GM18508 (cell line): ENCODE data around the gene MYO18B.

Source experiments
- ATAC-seq: cut with Tn5 transposase; IDR thresholded peaks from one replicate; pipeline ENCODE4 v1.9.1; 2021; ENCODE audit warnings: moderate number of reproducible peaks; ENCODE audit not compliant: insufficient read depth, unreplicated experiment

The MYO18B gene

DNA sequence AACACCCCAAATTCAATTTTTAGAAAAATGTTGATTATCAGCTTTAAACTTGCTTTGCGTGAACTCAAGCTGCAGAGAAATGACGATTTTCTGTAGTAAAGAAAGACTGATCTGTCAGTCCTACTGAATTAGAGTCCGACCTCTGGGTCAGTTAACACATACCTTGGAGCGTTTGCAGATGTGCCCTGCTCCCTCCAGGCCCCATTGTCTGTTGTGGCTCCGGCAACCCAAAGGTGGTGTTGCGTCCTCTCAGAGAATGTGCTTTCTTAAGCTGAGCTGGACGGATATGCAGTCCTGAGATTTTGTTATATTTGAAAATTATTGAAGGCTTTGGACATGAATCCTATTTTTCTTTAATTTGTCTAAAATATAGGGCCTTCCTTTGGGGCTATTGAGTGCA is 31.5 kb upstream of the MYO18B start:
- ATAC-seq = no peak

DNA sequence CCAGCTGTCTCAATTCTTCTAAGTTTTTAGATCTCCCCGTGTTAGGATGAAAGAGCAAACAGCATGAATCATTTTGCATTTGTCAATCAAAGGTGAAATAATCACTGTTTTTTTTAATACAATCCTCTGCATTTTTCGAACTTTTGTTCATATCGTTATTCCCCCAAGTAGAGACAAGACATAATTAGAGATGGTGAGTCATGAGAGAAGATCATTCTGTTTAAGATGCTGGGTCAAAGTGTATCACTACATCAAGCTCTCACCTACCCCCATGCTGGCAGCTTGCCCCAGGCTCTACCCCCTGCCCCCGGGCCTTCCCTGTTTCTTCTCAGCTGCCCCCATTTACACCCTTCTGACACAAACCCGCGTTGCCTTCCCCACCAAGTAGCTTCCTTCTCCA is 30.5 kb upstream of the MYO18B start:
- ATAC-seq = no peak

DNA sequence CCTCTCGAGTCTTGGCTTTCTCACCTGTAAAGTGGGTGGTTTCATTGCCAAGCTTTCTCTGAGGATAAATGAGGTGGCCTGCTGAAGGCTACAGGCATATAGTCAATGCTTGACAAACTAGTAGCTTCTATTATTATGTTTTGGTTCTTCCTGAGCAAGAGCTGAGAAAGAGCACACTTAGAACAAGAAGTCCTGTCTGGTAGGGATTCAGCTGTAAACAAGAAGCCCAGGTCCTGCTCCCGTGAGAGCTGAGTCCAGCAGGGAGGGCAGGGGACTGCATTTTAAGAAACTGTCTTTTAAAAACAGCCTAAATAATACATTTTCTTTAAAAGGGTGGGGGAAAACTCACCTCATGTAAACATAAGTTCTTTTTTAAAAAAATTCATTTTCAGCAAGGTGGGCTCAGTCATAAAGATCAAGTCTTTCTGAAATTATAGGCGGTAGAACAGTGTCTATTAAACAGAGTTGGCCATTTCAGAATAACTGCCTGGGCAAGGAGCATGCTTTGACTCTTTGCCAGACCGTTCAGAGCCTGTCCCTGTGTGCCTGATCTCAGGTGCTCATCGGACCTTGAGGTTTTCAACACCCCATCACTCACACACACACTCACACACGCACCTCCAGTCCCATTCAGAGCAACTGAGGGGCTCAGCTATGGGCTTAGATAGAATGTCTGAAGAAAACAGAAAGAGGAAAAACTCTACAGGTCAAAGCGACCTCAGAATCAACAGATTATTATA is 29.2 kb upstream of the MYO18B start:
- no peak for ATAC-seq

DNA sequence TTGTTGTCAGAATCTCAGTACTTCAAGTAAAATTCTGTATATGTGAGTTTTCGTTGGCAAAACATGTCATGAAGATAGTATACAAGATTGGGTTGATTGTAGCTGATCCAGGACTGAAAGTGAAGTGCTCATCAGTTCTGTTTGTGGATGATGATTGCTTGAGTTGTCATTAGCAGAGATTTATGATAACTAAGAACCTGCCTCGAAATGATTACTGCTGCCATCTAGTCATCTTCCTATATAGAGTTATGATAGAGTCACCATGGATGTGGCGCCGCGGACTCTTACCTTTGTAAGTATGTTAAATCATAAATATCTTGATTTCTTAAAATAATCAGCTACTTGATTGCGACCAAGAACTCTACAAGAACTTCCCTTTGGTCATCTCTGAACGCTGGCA is 27.9 kb upstream of the MYO18B start:
- ATAC-seq = no peak

DNA sequence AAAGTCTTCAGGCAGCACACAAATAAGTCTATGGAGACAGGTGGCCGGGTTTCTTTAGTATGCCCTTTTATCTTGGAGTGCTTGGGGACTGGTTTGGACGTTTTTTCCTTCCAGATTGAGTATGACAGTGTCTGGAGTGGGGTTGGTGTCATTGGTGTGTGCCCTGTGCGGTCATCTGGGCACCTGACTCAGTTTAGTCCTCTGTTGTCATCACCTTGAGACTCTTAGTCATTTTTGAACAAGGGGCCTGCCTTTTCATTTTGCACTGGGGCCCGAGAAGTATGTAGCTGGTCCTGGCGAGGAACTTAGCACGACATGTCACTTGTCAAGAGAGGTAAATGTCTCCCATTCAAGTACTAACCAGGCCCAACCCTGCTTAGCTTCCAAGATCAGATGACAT is 27.2 kb upstream of the MYO18B start:
- ATAC-seq = no peak

DNA sequence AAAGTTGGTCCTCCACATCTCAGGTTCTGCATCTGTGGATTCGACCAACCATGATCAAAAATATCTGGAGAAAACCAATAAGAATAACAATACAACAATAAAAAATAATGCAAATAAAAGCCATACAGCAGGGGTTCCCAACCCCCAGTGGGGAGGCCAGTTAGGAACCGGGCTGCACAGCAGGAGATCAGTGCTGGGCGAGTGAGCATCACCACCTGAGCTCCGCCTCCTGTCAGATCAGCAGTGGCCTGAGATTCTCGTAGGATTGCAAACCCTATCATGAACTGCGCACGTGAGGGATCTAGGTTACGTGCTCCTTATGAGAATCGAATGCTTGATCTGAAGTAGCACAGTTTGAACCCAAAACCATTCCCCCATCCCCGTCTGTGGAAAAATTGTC is 25.4 kb upstream of the MYO18B start:
- no peak for ATAC-seq

DNA sequence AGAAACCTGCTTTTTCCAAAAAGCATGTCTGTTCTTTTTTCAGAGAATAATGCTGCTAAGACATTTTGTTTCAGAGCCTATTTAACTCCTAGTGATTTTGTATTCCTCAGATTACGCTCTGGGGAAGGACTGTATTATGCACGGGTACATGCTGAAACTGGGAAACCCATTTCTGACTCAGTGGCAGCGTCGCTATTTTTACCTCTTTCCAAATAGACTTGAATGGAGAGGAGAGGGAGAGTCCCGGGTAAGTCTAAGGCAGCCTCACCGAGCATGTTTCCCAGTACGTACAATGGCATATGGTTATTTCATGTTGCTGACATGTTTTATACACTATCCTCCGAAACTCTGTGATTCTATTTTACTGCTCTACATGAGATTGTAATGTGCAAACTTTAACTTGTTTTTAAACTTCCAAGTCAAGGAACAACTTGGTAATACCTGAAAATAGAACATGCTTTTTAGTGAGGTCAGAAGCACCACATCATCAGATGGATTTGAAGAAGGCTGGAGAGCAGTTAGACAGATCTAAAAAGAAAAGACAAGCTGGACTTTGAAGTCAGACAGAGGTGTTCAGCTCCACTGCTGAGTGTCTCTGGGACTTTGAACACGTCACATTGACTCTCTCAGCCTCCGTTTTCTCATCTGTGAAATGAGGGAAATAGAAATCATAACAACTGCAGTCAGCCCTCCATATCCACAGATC is 23.7 kb upstream of the MYO18B start:
- ATAC-seq = no peak

DNA sequence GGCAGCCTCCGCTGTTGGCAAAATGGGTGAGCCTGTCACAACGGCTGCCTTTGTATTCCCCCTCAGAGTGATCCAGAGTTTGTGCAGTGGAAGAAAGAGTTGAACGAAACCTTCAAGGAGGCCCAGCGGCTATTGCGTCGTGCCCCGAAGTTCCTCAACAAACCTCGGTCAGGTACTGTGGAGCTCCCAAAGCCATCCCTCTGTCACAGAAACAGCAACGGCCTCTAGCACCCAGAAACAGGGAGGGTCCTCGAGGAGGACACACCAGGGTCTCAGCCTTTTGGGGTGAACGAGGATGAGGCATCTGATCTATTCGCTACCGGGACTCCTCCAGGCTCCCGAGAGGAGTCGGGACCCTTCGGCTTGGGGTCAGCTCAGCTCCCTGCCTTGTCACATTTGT is 19.8 kb upstream of the MYO18B start:
- ATAC-seq = no peak

DNA sequence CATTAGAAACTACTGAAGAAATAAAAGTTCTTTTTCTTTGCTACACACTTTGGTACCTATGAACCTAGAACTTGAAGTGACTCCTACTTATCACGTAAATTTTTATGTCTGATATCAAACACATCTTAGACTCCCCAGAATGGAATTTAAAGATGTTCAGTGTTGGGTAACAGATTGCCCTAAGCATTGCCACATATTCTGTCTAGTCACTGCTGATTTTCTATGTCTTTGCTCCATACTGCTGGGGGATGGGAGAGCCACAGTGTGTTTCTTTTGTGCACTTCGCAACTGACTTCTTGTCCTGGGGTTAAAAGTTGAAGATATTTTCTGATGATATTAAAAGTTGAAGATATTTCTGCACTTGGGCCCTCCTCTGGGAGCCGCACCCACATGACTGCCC is 19.4 kb upstream of the MYO18B start:
- ATAC-seq = no peak

DNA sequence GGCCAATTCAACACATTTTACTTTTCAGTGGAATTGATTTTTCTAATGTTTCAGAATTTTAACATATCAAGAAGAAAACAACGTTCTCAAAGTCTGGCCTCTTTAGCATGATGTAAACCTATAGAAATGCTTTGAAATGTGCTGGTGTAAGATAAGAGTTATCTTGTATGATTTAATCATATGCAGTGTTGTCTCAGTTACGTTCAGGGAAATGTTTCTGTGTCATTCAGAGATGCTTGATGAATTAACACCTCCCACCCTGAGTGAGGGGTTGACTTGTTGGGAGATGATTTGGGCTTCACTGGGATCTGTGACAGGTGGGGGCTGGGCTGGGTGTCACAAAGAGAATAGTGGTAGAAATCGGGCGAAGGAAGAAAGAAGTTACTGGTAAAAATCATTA is 15.7 kb upstream of the MYO18B start:
- no peak for ATAC-seq

DNA sequence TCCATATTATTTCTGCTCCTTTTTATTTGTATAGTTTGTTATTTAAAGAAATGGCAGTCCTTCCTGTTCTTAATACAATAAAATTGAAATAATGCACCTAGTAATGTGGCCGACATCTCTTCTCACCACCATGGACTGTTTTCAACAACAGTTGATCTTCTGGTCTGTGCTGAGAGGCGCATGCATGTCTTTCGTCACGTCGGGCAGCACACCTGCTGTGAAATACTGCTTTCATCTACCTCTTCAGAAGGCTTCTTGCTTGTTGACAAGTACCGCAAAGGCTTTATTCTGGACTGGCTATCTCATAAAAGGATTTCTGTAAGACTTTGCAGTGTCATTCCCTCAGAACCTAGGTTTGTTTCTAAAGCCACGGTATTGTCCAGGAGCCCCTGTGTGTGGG is 13.9 kb upstream of the MYO18B start:
- no peak for ATAC-seq

DNA sequence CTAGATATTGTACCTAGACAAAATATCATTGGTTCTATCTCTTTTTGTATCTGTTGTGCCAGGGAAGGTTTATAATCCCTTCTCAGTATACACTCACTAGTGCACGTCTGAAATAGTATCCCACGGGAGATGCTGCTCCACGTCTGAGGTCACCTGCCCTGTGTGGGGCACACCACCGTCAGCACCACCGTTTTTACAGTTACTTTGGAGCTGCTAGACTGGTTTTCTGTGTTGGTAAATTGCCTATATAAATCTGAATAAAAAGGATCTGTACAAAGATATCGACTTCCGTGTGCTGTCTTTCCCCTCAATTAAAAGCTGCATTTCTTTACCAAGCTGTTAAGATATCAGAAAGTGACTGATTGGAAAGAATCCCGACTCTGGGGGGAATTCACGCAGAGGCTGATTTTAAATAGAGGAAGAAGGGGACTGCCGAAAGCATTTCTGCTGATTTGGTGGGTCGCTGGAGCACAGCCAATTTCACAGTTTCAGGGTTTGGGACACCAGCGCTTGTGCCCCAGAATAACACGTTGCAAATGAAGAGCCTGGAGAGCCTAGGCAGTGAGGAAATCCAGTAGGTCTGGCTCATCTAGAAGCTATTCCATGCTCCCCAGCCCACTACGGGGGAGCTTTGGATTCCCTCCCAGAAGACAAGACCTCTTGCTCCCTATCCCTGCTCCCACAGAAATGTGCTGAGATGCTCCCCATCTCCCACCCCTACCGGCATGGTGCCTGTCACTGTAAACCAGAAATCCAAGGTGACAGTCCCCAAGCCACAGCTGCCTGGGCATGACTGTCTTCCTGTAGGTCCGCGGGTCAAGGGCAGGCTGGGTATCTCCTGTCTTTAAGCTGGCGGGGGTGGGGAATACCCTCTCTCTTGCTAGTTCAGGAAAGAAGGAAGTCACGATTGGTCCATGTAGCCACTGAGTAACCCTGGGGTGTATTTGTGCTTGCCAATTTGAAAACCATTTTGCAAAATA is 12.7 kb upstream of the MYO18B start:
- no peak for ATAC-seq

DNA sequence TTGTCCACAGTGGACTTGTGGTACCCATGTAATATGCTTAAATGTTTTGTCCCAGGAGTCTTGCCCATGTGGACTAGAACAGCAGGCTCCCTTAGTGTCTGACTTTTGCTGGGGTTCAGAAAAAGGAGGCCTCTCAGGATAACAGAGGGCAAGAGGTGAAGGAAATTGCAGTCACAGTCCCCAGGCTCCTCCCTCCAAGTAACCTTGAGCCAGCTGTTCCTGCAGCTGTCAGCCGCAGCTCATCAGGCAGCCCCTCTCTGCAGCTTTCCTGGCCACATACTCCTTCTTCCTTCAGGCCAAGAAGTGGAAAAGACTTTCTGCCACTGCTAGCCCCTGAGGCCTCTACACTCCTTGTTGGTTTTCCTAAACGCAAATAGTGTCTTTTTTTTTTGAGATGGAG is 6.3 kb upstream of the MYO18B start:
- no peak for ATAC-seq

DNA sequence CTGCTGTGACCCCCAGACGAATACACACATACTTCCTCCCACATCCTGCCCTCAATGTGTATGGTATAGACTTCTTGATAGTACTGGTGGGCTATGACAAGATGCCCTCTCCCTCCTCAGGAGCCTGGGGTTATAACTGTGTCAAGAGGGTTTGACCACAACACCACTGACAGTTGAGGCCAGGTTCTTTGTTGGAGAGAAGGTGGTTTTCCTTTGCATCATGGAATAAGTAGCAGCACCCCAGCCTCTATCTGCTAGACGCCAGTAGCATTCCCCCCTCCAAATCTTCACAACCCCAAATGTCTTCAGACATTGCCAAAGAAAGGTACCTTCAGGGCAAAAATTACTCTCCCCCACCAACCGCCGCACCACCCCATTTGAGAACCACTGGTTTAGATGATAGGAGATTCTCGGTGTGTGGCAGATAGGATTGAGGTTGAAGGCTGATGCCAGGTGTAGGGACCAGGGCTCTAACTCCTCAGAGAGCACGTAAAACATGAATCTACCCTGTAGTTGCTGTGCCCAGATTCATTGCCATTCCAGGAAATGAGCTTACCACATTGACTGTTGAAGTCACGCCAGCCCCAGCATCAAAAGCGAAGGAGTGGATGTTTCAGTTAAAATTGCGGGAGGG is 5.5 kb upstream of the MYO18B start:
- ATAC-seq = no peak

DNA sequence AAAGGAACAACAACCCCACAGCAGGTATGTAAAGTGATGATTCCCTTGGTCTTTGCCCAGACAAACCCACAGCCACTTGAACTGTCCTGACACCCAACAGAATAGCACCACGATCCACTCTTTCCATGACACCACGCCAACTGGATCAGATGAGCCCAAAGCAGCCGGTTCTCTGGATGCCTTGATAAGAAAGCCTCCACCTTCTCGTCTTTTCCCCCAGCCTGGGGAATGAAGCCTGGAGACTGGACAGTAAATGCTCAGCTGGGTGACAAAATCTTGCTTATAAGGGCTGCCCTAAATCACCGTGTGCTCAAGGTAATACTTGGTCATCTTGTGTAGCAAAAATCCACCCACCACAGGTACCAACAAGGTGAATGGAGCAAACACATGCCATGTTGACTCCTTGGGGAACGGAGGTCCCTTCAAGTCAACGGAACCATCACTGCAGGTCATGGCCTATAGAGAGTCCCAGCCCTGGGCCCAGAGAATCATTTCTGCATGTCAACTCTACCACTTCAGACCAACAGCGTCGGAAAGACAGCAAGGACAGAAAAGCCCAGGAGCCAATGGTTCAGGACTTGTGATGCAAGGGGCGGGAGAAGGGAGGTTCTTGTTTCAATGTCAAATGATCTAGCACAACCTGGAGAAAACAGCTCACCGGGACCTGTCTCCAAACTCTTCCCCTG is 2.2 kb upstream of the MYO18B start:
- ATAC-seq = no peak

DNA sequence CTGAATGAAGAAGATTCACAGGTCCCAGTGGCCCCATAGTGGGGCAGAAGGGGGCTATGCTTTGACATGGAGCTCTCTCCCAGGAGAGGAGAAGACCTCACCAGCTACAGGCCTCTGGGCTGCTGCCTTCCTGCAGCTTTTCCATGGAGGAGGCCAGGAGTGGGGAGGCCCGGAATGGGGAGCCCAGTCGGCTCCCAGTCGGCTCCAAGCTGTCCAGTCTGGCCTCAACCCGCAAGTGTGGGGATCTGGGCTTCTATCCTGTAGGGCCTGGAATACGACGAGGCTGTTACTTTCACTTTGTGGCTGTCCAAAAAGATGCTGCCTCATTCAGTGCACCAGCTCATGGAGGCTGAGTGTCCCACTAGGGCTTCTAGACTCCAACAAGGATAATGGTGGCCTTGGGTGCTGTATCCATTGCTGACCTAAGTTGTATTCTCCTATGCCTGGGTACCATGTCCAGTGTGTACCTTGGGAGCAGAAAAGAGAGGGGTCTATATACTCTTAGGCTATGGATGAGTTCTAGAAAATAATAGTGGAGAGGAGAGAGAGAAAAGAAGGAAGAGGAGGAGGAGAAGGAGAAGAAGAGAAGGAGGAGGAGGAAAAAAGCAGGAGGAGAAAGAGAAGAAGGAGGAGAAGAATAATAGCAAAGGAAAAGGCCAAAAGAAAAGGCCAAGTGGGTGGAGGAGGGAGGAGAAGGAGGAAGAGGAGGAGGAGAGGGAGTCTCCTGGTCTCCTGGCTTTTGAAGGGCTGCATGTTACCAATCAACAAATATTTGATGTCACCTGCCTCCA is 1.1 kb downstream of the MYO18B start:
- no peak for ATAC-seq

DNA sequence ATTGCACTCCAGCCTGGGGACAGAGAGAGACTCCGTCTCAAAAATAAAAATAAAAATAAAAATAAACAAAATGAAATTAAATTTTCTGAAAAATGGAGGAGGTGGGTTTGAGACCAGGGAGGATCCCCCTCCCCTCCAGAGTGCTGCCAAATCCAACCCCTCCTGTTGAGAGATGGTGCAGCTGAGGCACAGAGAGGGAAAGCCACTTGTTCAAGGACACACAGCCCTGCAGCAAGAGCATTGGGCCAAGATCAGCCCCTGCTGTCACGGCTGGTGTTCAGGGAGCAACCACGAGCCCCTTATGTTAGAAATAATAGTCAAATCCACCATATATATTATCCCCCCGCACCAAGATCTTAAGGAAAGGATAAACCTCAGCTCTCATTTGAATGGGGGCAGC is 2.7 kb downstream of the MYO18B start:
- no peak for ATAC-seq

DNA sequence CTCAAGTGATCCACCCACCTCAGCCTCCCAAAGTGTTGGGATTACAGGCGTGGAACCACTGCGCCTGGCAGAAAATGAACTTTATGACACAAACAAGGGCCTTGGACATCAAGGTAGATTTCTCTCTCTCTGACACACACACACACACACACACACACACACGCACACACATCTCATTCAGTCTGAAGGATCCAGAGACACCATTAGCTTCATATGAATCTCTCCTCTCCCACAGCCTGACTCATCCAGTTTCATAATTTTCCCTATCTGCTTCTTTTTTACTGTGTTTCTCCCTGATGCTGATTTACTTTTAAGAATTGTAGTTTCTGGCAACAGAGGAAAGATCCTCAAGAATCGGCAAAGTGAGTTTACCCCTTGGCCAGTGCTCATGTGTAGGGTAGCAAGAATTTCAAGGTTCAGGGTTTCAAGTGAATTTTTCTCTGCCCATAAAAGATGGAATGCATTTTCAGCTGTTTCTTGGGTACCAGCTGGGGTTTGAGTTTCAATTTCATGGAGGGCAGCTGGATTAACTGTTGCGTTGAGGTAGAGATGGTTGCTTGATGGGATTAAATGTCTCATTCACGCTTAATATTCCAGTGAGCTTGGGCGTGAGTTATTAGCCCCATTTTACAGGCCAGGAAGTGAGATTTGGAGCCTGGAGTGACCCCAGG is 3.5 kb downstream of the MYO18B start:
- ATAC-seq = no peak

DNA sequence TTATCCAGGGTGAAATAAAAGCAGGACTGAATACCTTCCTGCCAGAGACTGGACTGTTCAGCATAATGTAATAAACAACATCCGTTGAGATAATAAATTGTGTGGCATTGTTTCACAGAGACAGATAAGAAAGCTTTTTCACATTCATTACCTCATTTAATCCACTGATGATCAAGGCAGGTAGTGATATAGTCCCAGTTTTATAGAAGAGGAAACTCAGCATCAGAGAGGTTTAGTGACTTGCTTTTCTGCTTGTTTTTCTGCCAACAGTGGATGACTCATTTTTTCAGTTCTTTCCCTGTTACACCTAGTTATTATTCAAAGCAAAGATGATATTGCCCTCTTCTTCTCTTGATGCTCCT is 4.0 kb downstream of the MYO18B start:
- ATAC-seq = no peak
